Measurements from ENCODE around the gene KRT76.

Gene KRT76

DNA sequence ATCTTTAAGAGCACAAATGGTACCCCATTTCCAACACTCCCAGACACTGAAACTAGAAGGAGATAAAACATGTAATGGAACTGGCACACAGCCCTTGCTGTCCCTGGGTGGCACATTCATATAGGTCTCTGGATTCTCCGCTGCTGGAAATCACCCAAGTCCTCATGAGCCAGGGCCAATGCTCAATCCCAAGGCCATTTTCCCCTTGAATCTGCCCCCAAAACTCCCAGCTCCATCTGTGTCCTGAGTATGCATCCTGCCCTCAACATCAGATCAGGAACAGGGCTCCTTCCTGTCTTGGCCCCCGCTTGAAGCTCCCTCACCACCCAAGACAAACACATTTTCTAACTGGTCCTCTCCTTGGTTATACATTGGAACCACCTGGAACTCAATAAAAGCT is 24.6 kb downstream of the KRT76 start:
- no peak for TF ChIP-seq CEBPB (IDR thresholded peaks at IDR 0.05)
- TF ChIP-seq, protein P1, sequence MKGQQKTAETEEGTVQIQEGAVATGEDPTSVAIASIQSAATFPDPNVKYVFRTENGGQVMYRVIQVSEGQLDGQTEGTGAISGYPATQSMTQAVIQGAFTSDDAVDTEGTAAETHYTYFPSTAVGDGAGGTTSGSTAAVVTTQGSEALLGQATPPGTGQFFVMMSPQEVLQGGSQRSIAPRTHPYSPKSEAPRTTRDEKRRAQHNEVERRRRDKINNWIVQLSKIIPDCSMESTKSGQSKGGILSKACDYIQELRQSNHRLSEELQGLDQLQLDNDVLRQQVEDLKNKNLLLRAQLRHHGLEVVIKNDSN (IDR thresholded peaks at IDR 0.05) = no peak
- TF ChIP-seq FOXM1 (IDR thresholded peaks at IDR 0.05; ENCODE audit: borderline replicate concordance, low read depth) = no peak
- TF ChIP-seq EP300 (IDR thresholded peaks at IDR 0.05; ENCODE audit: borderline replicate concordance) = no peak
- no peak for TF ChIP-seq RAD21 (IDR thresholded peaks at IDR 0.05; ENCODE audit: low read depth)
- TF ChIP-seq TEAD4 (IDR thresholded peaks at IDR 0.05) = no peak
- TF ChIP-seq EGR1 (IDR thresholded peaks at IDR 0.05) = no peak
- TF ChIP-seq, protein P2, sequence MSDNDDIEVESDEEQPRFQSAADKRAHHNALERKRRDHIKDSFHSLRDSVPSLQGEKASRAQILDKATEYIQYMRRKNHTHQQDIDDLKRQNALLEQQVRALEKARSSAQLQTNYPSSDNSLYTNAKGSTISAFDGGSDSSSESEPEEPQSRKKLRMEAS (IDR thresholded peaks at IDR 0.05) = no peak
- no peak for TF ChIP-seq CREB1 (IDR thresholded peaks at IDR 0.05; ENCODE audit: low read depth)
- TF ChIP-seq, protein P3, sequence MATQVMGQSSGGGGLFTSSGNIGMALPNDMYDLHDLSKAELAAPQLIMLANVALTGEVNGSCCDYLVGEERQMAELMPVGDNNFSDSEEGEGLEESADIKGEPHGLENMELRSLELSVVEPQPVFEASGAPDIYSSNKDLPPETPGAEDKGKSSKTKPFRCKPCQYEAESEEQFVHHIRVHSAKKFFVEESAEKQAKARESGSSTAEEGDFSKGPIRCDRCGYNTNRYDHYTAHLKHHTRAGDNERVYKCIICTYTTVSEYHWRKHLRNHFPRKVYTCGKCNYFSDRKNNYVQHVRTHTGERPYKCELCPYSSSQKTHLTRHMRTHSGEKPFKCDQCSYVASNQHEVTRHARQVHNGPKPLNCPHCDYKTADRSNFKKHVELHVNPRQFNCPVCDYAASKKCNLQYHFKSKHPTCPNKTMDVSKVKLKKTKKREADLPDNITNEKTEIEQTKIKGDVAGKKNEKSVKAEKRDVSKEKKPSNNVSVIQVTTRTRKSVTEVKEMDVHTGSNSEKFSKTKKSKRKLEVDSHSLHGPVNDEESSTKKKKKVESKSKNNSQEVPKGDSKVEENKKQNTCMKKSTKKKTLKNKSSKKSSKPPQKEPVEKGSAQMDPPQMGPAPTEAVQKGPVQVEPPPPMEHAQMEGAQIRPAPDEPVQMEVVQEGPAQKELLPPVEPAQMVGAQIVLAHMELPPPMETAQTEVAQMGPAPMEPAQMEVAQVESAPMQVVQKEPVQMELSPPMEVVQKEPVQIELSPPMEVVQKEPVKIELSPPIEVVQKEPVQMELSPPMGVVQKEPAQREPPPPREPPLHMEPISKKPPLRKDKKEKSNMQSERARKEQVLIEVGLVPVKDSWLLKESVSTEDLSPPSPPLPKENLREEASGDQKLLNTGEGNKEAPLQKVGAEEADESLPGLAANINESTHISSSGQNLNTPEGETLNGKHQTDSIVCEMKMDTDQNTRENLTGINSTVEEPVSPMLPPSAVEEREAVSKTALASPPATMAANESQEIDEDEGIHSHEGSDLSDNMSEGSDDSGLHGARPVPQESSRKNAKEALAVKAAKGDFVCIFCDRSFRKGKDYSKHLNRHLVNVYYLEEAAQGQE (IDR thresholded peaks at IDR 0.05; ENCODE audit: low read depth) = no peak
- no peak for TF ChIP-seq YY1 (IDR thresholded peaks at IDR 0.05; ENCODE audit: low read depth)
- no peak for TF ChIP-seq TCF12 (IDR thresholded peaks at IDR 0.05; ENCODE audit: low read depth)
- TF ChIP-seq NFIC (IDR thresholded peaks at IDR 0.05) = no peak
- no peak for TF ChIP-seq TAF1 (IDR thresholded peaks at IDR 0.05; ENCODE audit: low read depth)
- no peak for TF ChIP-seq ZBTB7A (IDR thresholded peaks at IDR 0.05; ENCODE audit: low read depth)

DNA sequence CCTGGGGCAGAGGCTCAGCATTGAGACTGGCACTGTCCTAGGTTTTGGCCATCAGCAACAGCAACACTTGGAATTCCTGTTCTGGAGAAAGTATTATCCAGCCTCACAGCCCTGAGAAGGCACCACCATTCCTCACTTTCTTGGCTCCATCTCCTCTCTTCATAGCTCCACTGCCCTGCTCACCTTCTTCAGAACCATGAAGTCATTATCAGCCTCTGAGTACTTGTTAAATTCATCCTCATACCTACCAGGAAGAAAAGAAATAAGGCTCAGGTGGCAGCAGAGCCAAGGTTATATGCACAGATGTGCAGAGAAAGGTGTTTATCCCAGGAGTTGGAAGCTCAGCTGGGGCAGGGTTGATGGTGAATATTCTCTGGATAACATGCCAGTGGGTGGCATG is 25.4 kb downstream of the KRT76 start:
- TF ChIP-seq NFIC (IDR thresholded peaks at IDR 0.05) = no peak
- no peak for TF ChIP-seq FOXM1 (IDR thresholded peaks at IDR 0.05; ENCODE audit: borderline replicate concordance, low read depth)
- TF ChIP-seq CREB1 (IDR thresholded peaks at IDR 0.05; ENCODE audit: low read depth) = no peak
- TF ChIP-seq CEBPB (IDR thresholded peaks at IDR 0.05) = no peak
- TF ChIP-seq, protein P1 (IDR thresholded peaks at IDR 0.05) = no peak
- no peak for TF ChIP-seq ZBTB7A (IDR thresholded peaks at IDR 0.05; ENCODE audit: low read depth)
- no peak for TF ChIP-seq EGR1 (IDR thresholded peaks at IDR 0.05)
- TF ChIP-seq, protein P2 (IDR thresholded peaks at IDR 0.05) = no peak
- no peak for TF ChIP-seq TEAD4 (IDR thresholded peaks at IDR 0.05)
- no peak for TF ChIP-seq EP300 (IDR thresholded peaks at IDR 0.05; ENCODE audit: borderline replicate concordance)
- no peak for TF ChIP-seq YY1 (IDR thresholded peaks at IDR 0.05; ENCODE audit: low read depth)
- no peak for TF ChIP-seq RAD21 (IDR thresholded peaks at IDR 0.05; ENCODE audit: low read depth)
- TF ChIP-seq TCF12 (IDR thresholded peaks at IDR 0.05; ENCODE audit: low read depth) = no peak
- no peak for TF ChIP-seq TAF1 (IDR thresholded peaks at IDR 0.05; ENCODE audit: low read depth)

DNA sequence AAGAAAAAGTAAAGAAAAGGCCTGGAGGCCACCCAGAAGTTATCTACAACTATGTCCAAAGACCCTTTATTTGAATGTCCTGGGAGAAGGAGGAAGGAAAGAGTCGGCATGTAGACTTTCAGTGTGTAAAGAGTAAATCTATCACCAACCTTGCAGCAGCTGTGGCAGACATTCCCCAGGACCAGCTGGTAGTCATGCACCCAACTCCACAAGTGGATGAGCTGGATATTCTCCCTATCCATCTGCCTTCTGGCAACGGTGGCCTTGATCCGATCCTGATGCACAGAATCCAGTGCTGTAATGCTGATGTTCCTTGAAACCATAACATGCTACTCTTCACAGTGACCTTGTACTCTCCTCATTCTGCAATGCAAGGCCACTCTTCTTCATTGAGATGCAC is 27.3 kb downstream of the KRT76 start:
- TF ChIP-seq TEAD4 (IDR thresholded peaks at IDR 0.05) (no peak), CREB1 (IDR thresholded peaks at IDR 0.05; ENCODE audit: low read depth) (no peak), EGR1 (IDR thresholded peaks at IDR 0.05) (no peak), FOXM1 (IDR thresholded peaks at IDR 0.05; ENCODE audit: borderline replicate concordance, low read depth) (no peak), NFIC (IDR thresholded peaks at IDR 0.05) (no peak), TAF1 (IDR thresholded peaks at IDR 0.05; ENCODE audit: low read depth) (no peak), RAD21 (IDR thresholded peaks at IDR 0.05; ENCODE audit: low read depth) (no peak), TCF12 (IDR thresholded peaks at IDR 0.05; ENCODE audit: low read depth) (no peak), CEBPB (IDR thresholded peaks at IDR 0.05) (no peak), EP300 (IDR thresholded peaks at IDR 0.05; ENCODE audit: borderline replicate concordance) (no peak), ZBTB7A (IDR thresholded peaks at IDR 0.05; ENCODE audit: low read depth) (no peak), YY1 (IDR thresholded peaks at IDR 0.05; ENCODE audit: low read depth) (no peak)
- TF ChIP-seq, protein P2 (IDR thresholded peaks at IDR 0.05) = no peak
- TF ChIP-seq, protein P3 (IDR thresholded peaks at IDR 0.05; ENCODE audit: low read depth) = no peak
- TF ChIP-seq, protein P1 (IDR thresholded peaks at IDR 0.05) = no peak

DNA sequence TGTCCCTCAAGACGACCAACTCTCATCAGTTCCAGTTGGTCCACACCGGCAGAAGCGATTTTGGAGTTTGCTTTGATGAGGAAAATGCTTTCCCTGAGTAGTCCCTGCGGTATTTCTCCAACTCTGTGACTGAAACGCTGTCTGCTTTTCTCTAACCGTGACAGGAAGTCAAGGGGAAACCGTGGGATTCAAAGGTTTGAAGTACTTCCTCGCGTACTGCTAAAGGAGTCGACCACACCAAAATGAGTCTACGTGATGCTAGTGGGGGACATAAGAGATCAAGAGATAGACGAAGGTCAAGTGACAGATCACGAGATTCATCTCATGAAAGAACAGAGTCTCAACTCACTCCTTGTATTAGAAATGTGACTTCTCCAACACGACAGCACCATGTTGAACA is 28.6 kb downstream of the KRT76 start:
- no peak for TF ChIP-seq TCF12 (IDR thresholded peaks at IDR 0.05; ENCODE audit: low read depth)
- TF ChIP-seq CEBPB (IDR thresholded peaks at IDR 0.05) = no peak
- TF ChIP-seq, protein P3 (IDR thresholded peaks at IDR 0.05; ENCODE audit: low read depth) = no peak
- no peak for TF ChIP-seq TAF1 (IDR thresholded peaks at IDR 0.05; ENCODE audit: low read depth)
- TF ChIP-seq CREB1 (IDR thresholded peaks at IDR 0.05; ENCODE audit: low read depth) = no peak
- TF ChIP-seq, protein P2 (IDR thresholded peaks at IDR 0.05) = no peak
- TF ChIP-seq YY1 (IDR thresholded peaks at IDR 0.05; ENCODE audit: low read depth) = no peak
